ENCODE measurements around the gene RNF8. TPM values are rescaled to one million over a fixed set of nuclear protein-coding genes. Genes with fewer than 3 reads are reported as not detected.

RNF8 gene
- total RNA-seq, 4 donors from 2014 or later, result 5.9 to 42.6 (median 19.1) TPM

GRCh38 chr6:37371154-37372083 is 17.6 kb downstream of the RNF8 start:
- no peak overlapping the region for H3K27ac ChIP-seq
- intact Hi-C loops (cut with DNase I; ENCODE audit: low total_unique reads), result no loop called here
- no peak for DNase-seq
- no peaks in the 10 kb centered on the region for H3K27me3 ChIP-seq
- no peak for TF ChIP-seq CTCF (IDR thresholded peaks at IDR 0.05)
- no peaks in the 10 kb centered on the region for H3K9me3 ChIP-seq
- H3K36me3 ChIP-seq, result no peaks in the 10 kb centered on the region
- no peaks in the 10 kb centered on the region for H3K4me1 ChIP-seq
- no peak overlapping the region for H3K4me3 ChIP-seq

DNA sequence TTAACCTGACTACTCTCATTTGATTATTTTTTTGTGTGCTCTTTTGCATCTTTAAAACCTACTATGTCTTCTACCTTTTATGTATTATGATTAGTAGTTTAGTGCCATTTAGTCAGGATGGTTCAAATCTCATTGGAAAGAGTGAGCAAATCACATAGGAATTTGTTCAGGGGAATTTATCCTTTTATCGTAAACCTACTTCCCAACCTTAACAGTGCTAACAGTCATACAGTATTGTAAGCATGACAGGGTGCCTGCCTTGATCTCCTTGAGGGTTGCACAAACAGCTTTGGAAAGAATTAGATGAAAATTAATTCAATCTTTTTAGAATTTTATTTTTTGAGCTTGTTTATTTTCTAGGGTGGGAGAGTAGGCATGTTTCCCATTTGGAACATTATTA is 18.3 kb downstream of the RNF8 start:
- no peak for TF ChIP-seq CTCF (IDR thresholded peaks at IDR 0.05)
- DNase-seq, result no peak
- Histone ChIP-seq H3K27ac (no peak overlapping the region), H3K4me1 (no peaks in the 10 kb centered on the region), H3K9me3 (no peaks in the 10 kb centered on the region), H3K4me3 (no peak overlapping the region), H3K36me3 (no peaks in the 10 kb centered on the region), H3K27me3 (no peaks in the 10 kb centered on the region)
- intact Hi-C loops (cut with DNase I; ENCODE audit: low total_unique reads), result no loop called here

DNA sequence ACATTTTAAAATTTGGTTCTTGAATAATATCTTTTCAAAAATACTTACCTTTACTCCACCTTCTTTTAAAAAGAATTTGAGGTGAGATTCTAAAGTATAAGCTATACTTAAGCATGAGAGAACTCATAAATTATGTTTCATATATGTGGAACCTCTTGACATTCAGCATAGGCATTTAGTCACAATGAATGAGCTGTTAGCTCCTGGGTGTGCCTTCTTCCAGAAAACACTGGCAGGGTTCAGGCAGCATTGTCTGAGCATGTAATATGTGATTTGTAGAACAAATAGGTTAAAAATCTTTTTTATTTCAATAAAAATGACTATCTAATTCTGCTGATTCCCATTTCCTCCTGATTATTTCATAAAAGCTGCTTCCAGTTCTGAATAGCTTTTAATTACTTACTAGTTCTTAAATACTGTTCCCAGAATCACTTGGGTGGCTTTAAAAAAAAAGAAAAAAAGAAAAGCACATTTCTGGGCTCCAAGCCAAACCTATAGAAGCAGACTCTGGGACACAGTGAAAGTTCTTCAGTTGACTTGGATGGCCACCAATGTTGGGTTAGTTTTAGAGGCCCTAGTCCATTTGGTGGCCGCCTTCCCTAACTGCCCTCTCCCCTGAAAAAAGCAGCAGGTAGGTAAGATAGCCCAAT is 20.2 kb downstream of the RNF8 start:
- no peak for DNase-seq
- Histone ChIP-seq H3K27me3 (no peaks in the 10 kb centered on the region), H3K4me3 (no peak overlapping the region), H3K4me1 (no peaks in the 10 kb centered on the region), H3K36me3 (no peaks in the 10 kb centered on the region), H3K9me3 (no peaks in the 10 kb centered on the region), H3K27ac (no peak overlapping the region)
- intact Hi-C loops (cut with DNase I; ENCODE audit: low total_unique reads), result no loop called here
- TF ChIP-seq CTCF (IDR thresholded peaks at IDR 0.05) (no peak), POLR2A (IDR thresholded peaks at IDR 0.05) (no peak)

DNA sequence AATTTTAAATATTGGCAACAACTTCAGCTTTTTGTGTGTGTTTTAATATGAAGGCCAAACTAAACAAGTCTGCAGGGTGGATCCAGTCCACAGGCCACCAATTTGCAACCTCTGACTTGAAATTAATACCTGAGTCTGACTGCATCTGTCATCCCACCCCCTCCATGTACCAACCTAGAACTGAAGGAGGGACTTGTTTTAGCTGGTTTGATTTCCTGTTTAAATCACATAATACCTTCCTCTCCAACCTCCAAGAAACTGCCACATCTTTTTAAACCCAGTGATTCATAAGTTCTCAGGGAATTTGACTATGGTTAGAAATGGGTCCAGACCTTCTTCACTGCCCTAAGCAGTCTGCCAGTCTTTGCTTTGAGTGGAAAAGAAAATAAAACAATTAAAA is 21.6 kb downstream of the RNF8 start:
- H3K27me3 ChIP-seq, result no peaks in the 10 kb centered on the region
- H3K4me1 ChIP-seq, result no peaks in the 10 kb centered on the region
- no peak overlapping the region for H3K4me3 ChIP-seq
- intact Hi-C loops (cut with DNase I; ENCODE audit: low total_unique reads), result no loop called here
- H3K27ac ChIP-seq, result no peak overlapping the region
- no peak for DNase-seq
- H3K9me3 ChIP-seq, result no peaks in the 10 kb centered on the region
- TF ChIP-seq CTCF (IDR thresholded peaks at IDR 0.05), result no peak
- TF ChIP-seq POLR2A (IDR thresholded peaks at IDR 0.05), result no peak
- no peaks in the 10 kb centered on the region for H3K36me3 ChIP-seq

DNA sequence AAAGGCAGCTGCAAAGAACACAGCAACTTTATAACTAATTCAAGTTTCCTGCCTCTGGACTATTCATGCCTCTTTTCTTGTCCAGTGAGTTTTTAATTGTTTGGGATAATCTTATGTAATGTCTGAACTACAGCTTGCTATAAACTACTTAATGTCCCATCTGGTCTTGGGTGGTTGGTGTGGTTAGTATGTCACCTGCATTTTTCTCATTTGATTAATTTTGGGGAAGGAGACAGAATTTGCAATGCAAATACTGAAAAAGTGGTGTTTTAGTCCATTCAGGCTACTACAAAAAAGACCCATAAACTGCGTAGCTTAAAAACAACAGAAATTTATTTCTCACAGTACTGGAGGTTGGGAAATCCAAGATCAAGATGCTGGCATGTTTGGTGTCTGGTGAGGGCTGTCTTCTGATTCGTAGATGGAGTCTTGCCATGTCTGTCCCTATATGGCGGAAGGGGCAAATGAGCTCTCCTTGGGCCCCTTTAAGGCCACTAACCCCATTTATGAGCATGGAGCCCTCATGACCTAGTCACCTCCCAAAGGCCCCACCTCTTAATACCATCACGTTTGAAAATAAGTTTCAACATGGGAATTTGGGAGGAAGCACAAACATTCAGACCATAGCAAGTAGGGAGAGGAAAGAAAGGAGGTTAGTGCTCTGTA is 22.4 kb downstream of the RNF8 start:
- Histone ChIP-seq H3K27ac (no peak overlapping the region), H3K36me3 (no peaks in the 10 kb centered on the region), H3K9me3 (no peaks in the 10 kb centered on the region), H3K4me1 (no peaks in the 10 kb centered on the region), H3K4me3 (no peak overlapping the region), H3K27me3 (no peaks in the 10 kb centered on the region)
- intact Hi-C loops (cut with DNase I; ENCODE audit: low total_unique reads), result no loop called here
- TF ChIP-seq POLR2A (IDR thresholded peaks at IDR 0.05) (no peak), CTCF (IDR thresholded peaks at IDR 0.05) (no peak)
- no peak for DNase-seq
